Fibroblast of peridontal ligament (primary cell): Measurements from ENCODE around the gene PCDH15.

Experiments
- DNase-seq: peaks from one replicate; pipeline ENCODE4 v3.0.0-alpha.2; 2010; ENCODE audit errors: extremely low read depth

Gene PCDH15

DNA sequence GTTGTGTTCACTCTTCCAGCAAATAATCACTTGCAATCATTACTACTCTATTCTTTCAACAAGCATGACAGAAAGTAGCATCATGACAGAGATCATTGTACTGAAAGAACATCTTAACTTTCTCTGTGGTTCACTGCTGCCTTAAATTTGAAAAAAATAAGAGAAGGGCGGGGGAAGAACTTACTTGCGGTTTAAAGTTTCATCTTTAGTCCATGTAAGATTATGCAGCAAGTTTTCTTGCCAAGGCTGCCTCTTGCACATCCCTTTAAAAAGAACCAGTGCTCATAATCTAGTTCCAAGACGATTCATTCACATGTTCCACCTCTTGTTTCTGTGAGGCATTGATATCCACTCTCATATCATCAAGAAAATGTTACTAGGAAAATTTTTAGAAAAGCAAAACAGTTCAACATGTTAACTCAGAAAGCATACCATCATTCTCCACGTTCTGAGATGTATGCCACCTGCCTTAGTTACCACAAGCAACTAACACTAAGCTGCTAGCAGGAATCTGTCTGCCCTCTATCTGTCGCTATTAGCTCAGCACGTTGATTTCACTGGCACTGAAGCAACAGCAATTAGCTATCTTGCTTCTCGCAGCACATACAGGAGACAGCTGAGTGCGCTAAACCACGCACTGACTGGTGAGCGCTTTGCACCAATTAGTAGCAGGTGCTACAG lies at the start of gene PCDH15:
Gene PCDH15, minus strand, starts transcription at position 491 of the 681 bp plus-strand sequence. CDS start 136,969 bp downstream, outside the sequence.
- no peak for DNase-seq

DNA sequence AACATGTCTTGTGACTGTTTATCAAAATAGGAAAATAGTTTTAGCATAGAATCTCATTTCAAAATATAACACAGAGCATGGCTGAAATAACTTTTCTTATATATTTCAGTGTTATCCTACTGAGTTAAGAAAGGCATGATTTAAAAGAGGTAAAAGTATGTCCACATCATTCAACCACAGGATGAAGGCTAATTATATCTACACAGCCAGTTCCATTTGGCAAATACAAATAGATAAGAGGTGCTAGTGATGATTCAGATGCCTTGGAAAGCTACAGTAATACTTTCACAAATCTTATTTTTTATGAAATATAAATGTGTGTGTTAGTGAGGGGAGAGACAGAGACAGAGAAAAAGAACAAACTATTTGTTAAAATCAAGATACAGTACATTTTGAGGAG lies 42.9 kb upstream of the PCDH15 start:
- no peak for DNase-seq

GRCh38 chr10:54843085-54843646 lies 42.1 kb upstream of the PCDH15 start:
- DNase-seq: no peak

DNA sequence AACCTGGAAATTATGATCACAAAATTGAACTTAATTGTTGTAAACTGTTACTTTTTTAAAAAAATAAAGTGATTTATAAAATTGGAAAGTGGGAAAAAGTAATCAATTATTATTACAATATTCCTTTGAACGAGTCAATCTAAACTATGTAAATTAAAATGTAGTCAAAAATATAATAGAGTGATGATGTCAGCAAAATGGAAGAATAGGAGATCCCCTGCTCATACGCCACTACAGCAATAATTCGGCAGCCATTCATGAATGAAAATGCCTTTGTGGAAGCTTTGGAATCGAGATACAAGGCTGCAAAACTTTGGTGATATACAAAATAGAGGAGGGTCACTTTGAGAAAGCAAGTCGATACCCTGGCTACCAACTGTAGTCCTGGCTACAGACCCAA lies 36.4 kb upstream of the PCDH15 start:
- no peak for DNase-seq

GRCh38 chr10:54833029-54833428 lies 32.0 kb upstream of the PCDH15 start:
- no peak for DNase-seq

DNA sequence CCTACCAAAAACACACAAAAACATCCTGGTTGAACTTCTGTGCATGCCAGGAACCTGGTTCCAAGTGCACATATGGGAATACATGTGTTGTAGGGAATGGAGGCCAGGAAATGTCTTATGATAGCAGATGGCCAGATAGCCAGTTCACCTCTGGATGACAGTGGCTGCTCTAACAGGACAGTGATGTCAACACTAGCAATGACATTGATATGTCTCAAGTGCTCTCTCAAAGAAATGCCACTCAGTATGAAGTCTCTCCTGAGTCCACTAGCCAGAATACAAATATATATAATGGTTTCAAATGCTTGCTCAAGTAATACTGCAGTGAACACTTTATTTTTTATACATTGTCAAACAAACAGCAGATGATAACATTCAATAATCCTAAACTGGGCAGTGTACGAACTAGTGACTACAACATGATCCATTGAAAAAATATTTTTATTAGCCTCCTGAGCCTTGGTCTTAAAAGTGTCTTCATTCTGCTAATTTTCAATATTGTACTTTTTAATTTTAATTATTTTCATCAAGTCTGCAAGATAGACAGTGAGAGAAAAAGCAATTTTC lies 26.0 kb upstream of the PCDH15 start:
- no peak for DNase-seq

GRCh38 chr10:54815583-54815982 lies 14.6 kb upstream of the PCDH15 start:
- DNase-seq: no peak

- no peak for DNase-seq
Measured at GRCh38 chr10:54808186-54808935, 7.3 kb upstream of the PCDH15 start.

DNA sequence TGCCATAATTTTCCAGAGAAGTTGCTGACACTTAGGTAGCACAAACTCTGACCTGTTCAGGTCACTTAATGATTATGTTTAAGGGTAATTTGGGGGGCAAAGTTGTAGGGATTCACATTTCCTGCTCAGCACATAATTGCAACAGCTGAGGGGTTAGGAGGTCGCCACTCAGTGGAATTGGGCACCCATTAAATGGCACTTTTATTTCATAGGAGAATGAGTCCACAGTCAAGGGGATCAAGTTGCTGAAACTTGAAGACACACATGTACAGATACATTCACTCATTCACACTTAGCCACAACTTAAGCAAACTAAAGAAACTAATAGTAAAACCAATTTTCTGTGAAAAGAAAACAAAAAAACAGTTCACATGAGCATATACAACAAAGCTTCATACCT lies 1.5 kb downstream of the PCDH15 start:
- no peak for DNase-seq

GRCh38 chr10:54797636-54798321 lies 3.3 kb downstream of the PCDH15 start:
- no peak for DNase-seq

DNA sequence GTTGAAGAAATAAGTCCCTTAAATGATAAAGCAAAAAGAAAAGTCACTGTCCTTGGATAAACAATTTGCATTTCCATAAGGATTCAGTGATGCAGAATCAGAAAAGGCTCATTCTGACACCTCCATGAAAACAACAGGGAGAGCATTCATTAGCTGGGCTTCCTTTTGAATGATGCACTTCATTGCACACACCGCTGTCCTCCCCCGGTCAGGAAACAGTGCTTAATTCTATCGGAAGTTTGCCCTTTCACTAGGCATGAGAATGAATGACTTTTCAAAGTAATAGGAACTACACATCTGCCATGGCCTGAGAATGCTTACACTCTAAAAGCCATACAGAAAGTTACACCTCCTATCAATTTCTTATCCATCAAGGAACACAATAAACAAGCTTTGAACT lies 4.2 kb downstream of the PCDH15 start:
- DNase-seq: no peak

- DNase-seq: no peak
Measured at GRCh38 chr10:54776622-54777021, 24.4 kb downstream of the PCDH15 start.

GRCh38 chr10:54772468-54773122 lies 28.4 kb downstream of the PCDH15 start:
- DNase-seq: no peak

- DNase-seq: no peak
Measured at GRCh38 chr10:54769051-54769450, 32.0 kb downstream of the PCDH15 start.

DNA sequence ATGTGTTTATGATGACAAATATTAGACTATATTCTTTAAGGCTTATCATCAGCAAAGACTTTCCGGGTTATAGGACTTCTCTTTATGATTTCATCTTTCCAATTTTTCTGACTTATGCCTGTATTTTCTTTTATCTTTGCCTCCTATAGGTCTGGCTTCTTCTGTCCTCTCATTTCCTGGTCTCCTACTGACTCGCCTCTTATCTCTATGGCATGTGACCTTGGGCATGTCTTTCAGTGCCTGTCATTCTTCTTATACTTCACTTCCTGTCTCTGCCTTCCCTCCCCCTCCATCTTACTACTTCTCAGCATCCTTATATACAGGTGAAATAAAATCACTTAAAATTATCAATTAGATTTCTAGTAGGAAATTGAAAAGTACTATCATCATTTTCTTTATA lies 42.2 kb downstream of the PCDH15 start:
- DNase-seq: no peak

- DNase-seq: no peak
Measured at GRCh38 chr10:54749623-54750022, 51.4 kb downstream of the PCDH15 start.

- no peak for DNase-seq
Measured at GRCh38 chr10:54745436-54745835, 55.6 kb downstream of the PCDH15 start.

DNA sequence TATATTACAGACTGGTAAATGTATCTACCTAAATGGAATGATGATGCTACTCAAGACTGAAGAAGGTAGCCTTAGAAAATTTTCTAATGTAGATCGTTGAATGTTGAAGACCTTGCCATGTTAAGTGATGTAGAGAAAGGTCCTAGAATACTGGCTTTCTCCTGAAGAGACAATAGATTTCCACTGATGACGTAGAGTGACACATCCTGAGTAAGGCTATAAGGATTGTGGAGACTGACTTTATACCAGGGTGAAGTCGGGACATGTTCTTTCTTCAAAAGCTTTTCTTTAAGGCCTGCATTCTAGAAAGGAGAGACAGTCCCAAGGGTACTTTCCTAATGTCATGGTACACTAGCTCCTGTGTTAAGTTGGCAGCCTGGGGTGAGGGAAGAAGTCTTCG lies 58.6 kb downstream of the PCDH15 start:
- DNase-seq: no peak

GRCh38 chr10:54728511-54728910 lies 72.5 kb downstream of the PCDH15 start:
- no peak for DNase-seq

- no peak for DNase-seq
Measured at GRCh38 chr10:54722075-54722474, 79.0 kb downstream of the PCDH15 start.

GRCh38 chr10:54710918-54711317 lies 90.1 kb downstream of the PCDH15 start:
- no peak for DNase-seq

DNA sequence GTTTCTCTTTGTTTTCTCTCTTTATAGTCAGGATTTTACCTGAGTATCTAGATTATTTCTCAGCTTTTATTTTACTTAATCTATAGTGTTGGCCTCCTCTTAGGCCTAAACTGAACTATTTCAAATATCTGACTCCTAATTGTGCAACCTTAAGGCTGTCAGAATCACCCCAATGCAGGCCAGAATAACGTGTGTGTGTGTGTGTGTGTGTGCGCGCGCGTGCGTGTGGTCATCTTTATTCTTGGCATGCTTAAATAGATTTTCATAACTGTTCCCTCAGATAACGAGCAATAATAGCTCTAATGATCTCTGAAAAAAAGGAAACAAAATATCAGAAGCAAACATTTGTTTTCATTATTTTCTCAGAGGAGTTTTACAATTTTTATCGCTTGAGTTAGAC lies 92.4 kb downstream of the PCDH15 start:
- no peak for DNase-seq
